ENCODE results near the gene TRABD2A. TPM values are rescaled to one million over a fixed set of nuclear protein-coding genes. Genes with fewer than 3 reads are reported as not detected.
"Not testable (repeated sequence)": the region's sequence is repeated elsewhere in the genome, so short reads cannot be mapped to it uniquely, and the experiment has no call there.

TRABD2A gene
- total RNA-seq, 1 experiment from 2014 or later, result 1.7 TPM

DNA sequence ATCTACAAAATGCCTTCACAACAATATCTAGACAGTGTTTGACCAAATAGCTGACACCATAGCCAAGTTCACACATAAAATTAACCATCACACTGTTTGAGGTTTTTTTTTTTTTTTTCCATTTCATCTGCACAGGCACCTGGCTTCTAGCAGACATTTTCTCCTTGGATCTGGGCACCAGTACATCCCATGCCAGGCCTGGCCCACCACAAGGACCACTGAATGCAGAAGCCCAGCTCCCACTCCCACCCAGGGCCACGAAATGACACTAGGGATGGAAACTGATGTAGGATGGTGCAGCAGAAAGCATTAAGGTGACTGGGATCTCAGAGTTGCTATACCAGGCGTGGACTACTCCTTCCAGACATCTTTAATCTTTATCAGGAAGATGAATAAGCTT lies 37.5 kb upstream of the TRABD2A start:
- Mint-ChIP-seq H3K4me1 (peaks cover 4 to 8% of the 10 kb centered on the region in 2 experiments; a peak in 3 of 4 replicates), H3K27me3 (ENCODE audit: low read depth) (no peaks in the 10 kb centered on the region), H3K9me3 (no peaks in the 10 kb centered on the region), H3K27ac (no peak overlapping the region), H3K36me3 (ENCODE audit: insufficient read depth in 1 of 3, low read depth in 3 of 3) (no peaks in the 10 kb centered on the region), H3K4me3 (no peak overlapping the region; a peak in 1 of 5 replicates)
- H2BK5ac ChIP-seq (ENCODE audit: insufficient read length, low read length), result no peak overlapping the region
- H3K4ac ChIP-seq (ENCODE audit: low read depth, low read length), result no peak overlapping the region
- TF ChIP-seq, protein P1, sequence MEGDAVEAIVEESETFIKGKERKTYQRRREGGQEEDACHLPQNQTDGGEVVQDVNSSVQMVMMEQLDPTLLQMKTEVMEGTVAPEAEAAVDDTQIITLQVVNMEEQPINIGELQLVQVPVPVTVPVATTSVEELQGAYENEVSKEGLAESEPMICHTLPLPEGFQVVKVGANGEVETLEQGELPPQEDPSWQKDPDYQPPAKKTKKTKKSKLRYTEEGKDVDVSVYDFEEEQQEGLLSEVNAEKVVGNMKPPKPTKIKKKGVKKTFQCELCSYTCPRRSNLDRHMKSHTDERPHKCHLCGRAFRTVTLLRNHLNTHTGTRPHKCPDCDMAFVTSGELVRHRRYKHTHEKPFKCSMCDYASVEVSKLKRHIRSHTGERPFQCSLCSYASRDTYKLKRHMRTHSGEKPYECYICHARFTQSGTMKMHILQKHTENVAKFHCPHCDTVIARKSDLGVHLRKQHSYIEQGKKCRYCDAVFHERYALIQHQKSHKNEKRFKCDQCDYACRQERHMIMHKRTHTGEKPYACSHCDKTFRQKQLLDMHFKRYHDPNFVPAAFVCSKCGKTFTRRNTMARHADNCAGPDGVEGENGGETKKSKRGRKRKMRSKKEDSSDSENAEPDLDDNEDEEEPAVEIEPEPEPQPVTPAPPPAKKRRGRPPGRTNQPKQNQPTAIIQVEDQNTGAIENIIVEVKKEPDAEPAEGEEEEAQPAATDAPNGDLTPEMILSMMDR (conservative IDR thresholded peaks at IDR 0.05), result no peak
- H3K27me3 ChIP-seq (ENCODE audit: insufficient read depth, low read length), result no peaks in the 10 kb centered on the region; the same call in 1 of the 2 replicates
- no peak overlapping the region for H2BK12ac ChIP-seq (ENCODE audit: insufficient read length, low read depth, low read length)
- no peak overlapping the region for H3K4me2 ChIP-seq (ENCODE audit: insufficient read depth, insufficient read length, low read length)
- no CpG with 5 or more reads among the region's 2 CpGs for WGBS (ENCODE audit: extremely low coverage, insufficient read length, low lambda C conversion rate)
- no peak overlapping the region for H3K18ac ChIP-seq (ENCODE audit: insufficient read length, low read depth, low read length)
- H2BK120ac ChIP-seq (ENCODE audit: low read depth, low read length, poor library complexity, severe bottlenecking), result no peak overlapping the region
- no peak overlapping the region for H3T11ph ChIP-seq (ENCODE audit: low read length)
- no peak overlapping the region for H3K27ac ChIP-seq (ENCODE audit: insufficient read length, low read depth, low read length)
- no peaks in the 10 kb centered on the region for H3K23me2 ChIP-seq (ENCODE audit: insufficient read length, low read depth, low read length, poor library complexity, severe bottlenecking)
- no peak overlapping the region for H2AFZ ChIP-seq (ENCODE audit: low read length)
- no peaks in the 10 kb centered on the region for H3K9me3 ChIP-seq (ENCODE audit: control insufficient read depth, low read depth, low read length)
- H3K79me1 ChIP-seq (ENCODE audit: insufficient read depth, low read depth, low read length, poor library complexity, severe bottlenecking), result no peaks in the 10 kb centered on the region
- no peak overlapping the region for H3K14ac ChIP-seq (ENCODE audit: insufficient read depth, low read length)
- no peaks in the 10 kb centered on the region for H4K20me1 ChIP-seq (ENCODE audit: control insufficient read depth, insufficient read depth, insufficient read length)
- no peak overlapping the region for H2BK20ac ChIP-seq (ENCODE audit: low read depth, low read length, poor library complexity, severe bottlenecking)
- H4K8ac ChIP-seq (replicated peaks; ENCODE audit: insufficient read length, low read depth, low read length), result no peak overlapping the region
- no peak overlapping the region for H2AK5ac ChIP-seq (ENCODE audit: insufficient read length, low read length)
- no peak overlapping the region for H3K56ac ChIP-seq (ENCODE audit: insufficient read length, low read depth, low read length)
- H3K23ac ChIP-seq (ENCODE audit: insufficient read length, low read depth, low read length), result no peak overlapping the region
- no peak overlapping the region for H4K5ac ChIP-seq (ENCODE audit: insufficient read length, low read depth, low read length)
- H3K4me1 ChIP-seq (ENCODE audit: insufficient read depth, low read length), result no peaks in the 10 kb centered on the region
- H2BK15ac ChIP-seq (ENCODE audit: low read depth, low read length), result no peak overlapping the region
- DNase-seq, result no peak
- no peak overlapping the region for H3K9ac ChIP-seq (ENCODE audit: extremely low read depth, insufficient read length, low read length)
- no peaks in the 10 kb centered on the region for H3K79me2 ChIP-seq (ENCODE audit: insufficient read depth, low read length)
- no peak overlapping the region for H4K91ac ChIP-seq (ENCODE audit: insufficient read length, low read depth, low read length)

DNA sequence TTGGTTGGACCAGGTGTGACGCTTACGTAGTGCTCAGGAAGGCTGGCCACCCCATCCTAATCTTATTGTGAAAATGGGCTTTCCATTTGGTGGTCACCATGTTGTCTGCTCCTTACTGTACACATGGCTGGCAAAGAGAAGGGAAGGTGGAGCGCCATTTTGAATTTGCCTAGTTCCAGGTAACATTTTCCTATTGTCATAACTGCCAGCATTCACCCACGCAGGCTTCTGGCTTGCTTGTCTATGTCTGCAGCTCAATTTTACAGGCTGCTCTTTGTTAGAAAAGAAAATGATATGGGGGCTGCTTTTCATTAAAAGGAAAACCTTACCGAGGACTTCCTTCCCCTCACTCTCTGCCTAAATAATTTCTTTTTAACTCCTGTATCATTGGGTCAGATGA lies 36.9 kb upstream of the TRABD2A start:
- not testable (repeated sequence) for H2BK15ac ChIP-seq (ENCODE audit: low read depth, low read length); H3K14ac ChIP-seq (ENCODE audit: insufficient read depth, low read length); H3K79me1 ChIP-seq (ENCODE audit: insufficient read depth, low read depth, low read length, poor library complexity, severe bottlenecking); H3K56ac ChIP-seq (ENCODE audit: insufficient read length, low read depth, low read length); H2AFZ ChIP-seq (ENCODE audit: low read length); H3K4me1 Mint-ChIP-seq; H3T11ph ChIP-seq (ENCODE audit: low read length); H2BK20ac ChIP-seq (ENCODE audit: low read depth, low read length, poor library complexity, severe bottlenecking); H3K9me3 ChIP-seq (ENCODE audit: control insufficient read depth, low read depth, low read length); H4K5ac ChIP-seq (ENCODE audit: insufficient read length, low read depth, low read length); DNase-seq; H4K8ac ChIP-seq (replicated peaks; ENCODE audit: insufficient read length, low read depth, low read length); H3K36me3 Mint-ChIP-seq (ENCODE audit: insufficient read depth in 1 of 3, low read depth in 3 of 3); H3K27me3 Mint-ChIP-seq (ENCODE audit: low read depth); H4K91ac ChIP-seq (ENCODE audit: insufficient read length, low read depth, low read length); H3K27ac Mint-ChIP-seq; H3K4me2 ChIP-seq (ENCODE audit: insufficient read depth, insufficient read length, low read length); H3K79me2 ChIP-seq (ENCODE audit: insufficient read depth, low read length); H4K20me1 ChIP-seq (ENCODE audit: control insufficient read depth, insufficient read depth, insufficient read length); H3K18ac ChIP-seq (ENCODE audit: insufficient read length, low read depth, low read length); H2BK12ac ChIP-seq (ENCODE audit: insufficient read length, low read depth, low read length); H3K9ac ChIP-seq (ENCODE audit: extremely low read depth, insufficient read length, low read length); H3K23me2 ChIP-seq (ENCODE audit: insufficient read length, low read depth, low read length, poor library complexity, severe bottlenecking); H3K4me3 Mint-ChIP-seq; H3K27ac ChIP-seq (ENCODE audit: insufficient read length, low read depth, low read length); H2BK120ac ChIP-seq (ENCODE audit: low read depth, low read length, poor library complexity, severe bottlenecking); H3K27me3 ChIP-seq (ENCODE audit: insufficient read depth, low read length); H3K4me1 ChIP-seq (ENCODE audit: insufficient read depth, low read length); H3K4ac ChIP-seq (ENCODE audit: low read depth, low read length); H3K9me3 Mint-ChIP-seq; H3K23ac ChIP-seq (ENCODE audit: insufficient read length, low read depth, low read length); H2BK5ac ChIP-seq (ENCODE audit: insufficient read length, low read length); H2AK5ac ChIP-seq (ENCODE audit: insufficient read length, low read length)
- no CpG with 5 or more reads among the region's 5 CpGs for WGBS (ENCODE audit: extremely low coverage, insufficient read length, low lambda C conversion rate)
